Stomach (tissue), 4 donors: ENCODE data around the gene TTC24.

Experiments
- EP300 ChIP-seq: sonication (generic); formaldehyde crosslinking; IDR thresholded peaks from one replicate; pipeline ENCODE4 v1.6.1; 2017; ENCODE audit warnings: antibody characterized with exemption
- POLR2A ChIP-seq, 4 donors: fragments of 450-650 bp; IDR thresholded peaks; one replicate each; pipeline ENCODE4 v1.6.1; 2016; ENCODE audit warnings: antibody characterized with exemption in 4 of 4, control low read depth in 2 of 4, mild to moderate bottlenecking in 1 of 4, moderate library complexity in 1 of 4
- POLR2AphosphoS5 ChIP-seq, 3 donors: sonication (generic); formaldehyde crosslinking; IDR thresholded peaks; one replicate each; pipeline ENCODE4 v1.6.1; 2016; ENCODE audit warnings: antibody characterized with exemption in 3 of 3
- TF ChIP-seq, protein P1 (sequence below), 7 experiments: fragments of 450-650 bp in 4 of 7; fragments of 200-600 bp in 3 of 7; sonication (generic) in 3 of 7; IDR thresholded peaks; one replicate each; pipeline ENCODE4 v1.5.1; 2016 to 2019; ENCODE audit warnings: antibody characterized with exemption in 7 of 7, control low read depth in 2 of 7, mild to moderate bottlenecking in 1 of 7

DNA sequence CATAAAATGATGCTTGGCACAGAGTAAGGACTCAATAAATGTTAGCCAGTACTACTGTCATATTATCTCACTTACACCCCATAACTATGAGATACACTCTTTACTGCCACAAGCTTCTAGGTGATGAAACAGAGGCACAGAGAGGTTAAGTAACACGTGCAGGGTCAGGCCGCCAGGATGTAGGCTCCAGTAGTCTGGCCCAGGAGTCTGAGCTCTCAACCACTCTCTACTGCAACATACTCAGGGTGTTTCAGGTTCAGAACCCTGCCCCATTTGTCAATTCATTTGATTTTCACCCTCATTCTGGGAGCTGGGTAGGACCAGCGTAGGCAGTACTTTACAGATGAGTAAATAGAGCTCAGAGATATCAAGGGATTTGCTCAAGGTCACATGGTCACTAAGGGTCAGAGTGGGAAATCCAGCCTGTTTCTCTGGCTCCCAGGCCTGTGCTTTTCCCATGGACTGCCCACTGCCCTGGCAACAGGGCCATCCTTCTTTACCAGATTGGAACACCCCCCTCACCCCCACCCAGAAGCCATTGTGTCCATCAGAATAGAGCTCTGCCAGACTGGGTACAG lies 28.4 kb upstream of the TTC24 start:
- TF ChIP-seq POLR2AphosphoS5 (IDR thresholded peaks at IDR 0.05): no peak
- TF ChIP-seq, protein P1, sequence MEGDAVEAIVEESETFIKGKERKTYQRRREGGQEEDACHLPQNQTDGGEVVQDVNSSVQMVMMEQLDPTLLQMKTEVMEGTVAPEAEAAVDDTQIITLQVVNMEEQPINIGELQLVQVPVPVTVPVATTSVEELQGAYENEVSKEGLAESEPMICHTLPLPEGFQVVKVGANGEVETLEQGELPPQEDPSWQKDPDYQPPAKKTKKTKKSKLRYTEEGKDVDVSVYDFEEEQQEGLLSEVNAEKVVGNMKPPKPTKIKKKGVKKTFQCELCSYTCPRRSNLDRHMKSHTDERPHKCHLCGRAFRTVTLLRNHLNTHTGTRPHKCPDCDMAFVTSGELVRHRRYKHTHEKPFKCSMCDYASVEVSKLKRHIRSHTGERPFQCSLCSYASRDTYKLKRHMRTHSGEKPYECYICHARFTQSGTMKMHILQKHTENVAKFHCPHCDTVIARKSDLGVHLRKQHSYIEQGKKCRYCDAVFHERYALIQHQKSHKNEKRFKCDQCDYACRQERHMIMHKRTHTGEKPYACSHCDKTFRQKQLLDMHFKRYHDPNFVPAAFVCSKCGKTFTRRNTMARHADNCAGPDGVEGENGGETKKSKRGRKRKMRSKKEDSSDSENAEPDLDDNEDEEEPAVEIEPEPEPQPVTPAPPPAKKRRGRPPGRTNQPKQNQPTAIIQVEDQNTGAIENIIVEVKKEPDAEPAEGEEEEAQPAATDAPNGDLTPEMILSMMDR (IDR thresholded peaks at IDR 0.05): no peak
- TF ChIP-seq POLR2A (IDR thresholded peaks at IDR 0.05): no peak
- TF ChIP-seq EP300: no peak
